ENCODE results near the gene PSMD1. TPM values are rescaled to one million over a fixed set of nuclear protein-coding genes. Genes with fewer than 3 reads are reported as not detected.

Gene PSMD1
- total and polyA plus RNA-seq, 2 donors (not counting 3 experiments of a cell fraction or from before 2014, with no cell fraction given), result 163 to 209 TPM

- intact Hi-C loops (cut with micrococcal nuclease) (no loop called here), dilution Hi-C loops (cut with MboI; ENCODE audit: extremely low pct_ligation_motif_present, low sequenced_read_pairs) (no loop called here)
- H3K9me3 ChIP-seq (replicated peaks; ENCODE audit: control insufficient read depth, insufficient read depth, low read length), result no peaks in the 10 kb centered on the region
- BruUV-seq (replicated peaks), result no TSS peak
- H3K27ac ChIP-seq (ENCODE audit: insufficient read depth, low read depth, low read length), result no peak overlapping the region
- H3K9me1 ChIP-seq (replicated peaks; ENCODE audit: control insufficient read depth, extremely low read depth, insufficient read depth, low read length), result no peaks in the 10 kb centered on the region
- CTCF ChIA-PET, result interaction anchor here (0.9 to 2.9 kb wide), 2 partner anchors 20 to 160 kb away, joined by 3 to 13 read pairs; no protein-coding TSS in a partner anchor
- DNase-seq (ENCODE audit: low read depth, low spot score) (no peak), FAIRE-seq (no peak)
- no peak overlapping the region for H3K9ac ChIP-seq (replicated peaks; ENCODE audit: extremely low read depth, insufficient read depth, low read length)
- H3K27me3 ChIP-seq (ENCODE audit: control insufficient read depth in 2 of 2, insufficient read depth in 2 of 2, low read length in 2 of 2), result peaks cover 2 to 8% of the 10 kb centered on the region in 2 experiments
- no peak overlapping the region for H2AFZ ChIP-seq (ENCODE audit: low read depth, low read length)
- no peak overlapping the region for H3K4me3 ChIP-seq (replicated peaks in 1 of 3; ENCODE audit: insufficient read depth in 1 of 3, low read depth in 1 of 3, low read length in 3 of 3)
- no peaks in the 10 kb centered on the region for H3K79me2 ChIP-seq (ENCODE audit: control insufficient read depth, insufficient read depth, low read length)
- no peak for TF ChIP-seq POLR2AphosphoS5 (IDR thresholded peaks at IDR 0.05; ENCODE audit: insufficient read depth, low read depth, low read length)
- TF ChIP-seq JUN (IDR thresholded peaks at IDR 0.05; ENCODE audit: borderline replicate concordance, insufficient read depth, insufficient read length, low read depth), result no peak
- TF ChIP-seq MYC (IDR thresholded peaks at IDR 0.05; ENCODE audit: low read depth, low read length), result no peak
- TF ChIP-seq FOS (IDR thresholded peaks at IDR 0.05; ENCODE audit: borderline replicate concordance, insufficient read depth, low read length), result no peak
- TF ChIP-seq POLR2A (IDR thresholded peaks at IDR 0.05; ENCODE audit: low read depth, low read length), result no peak
- TF ChIP-seq CTCF (IDR thresholded peaks at IDR 0.05; ENCODE audit: extremely low read depth in 1 of 2, insufficient read depth in 1 of 2, low read depth in 1 of 2, low read length in 2 of 2), result no peak
- POLR2A ChIA-PET, result no interaction called here
- H3K4me2 ChIP-seq (ENCODE audit: insufficient read depth, low read length), result no peak overlapping the region
- no peaks in the 10 kb centered on the region for H4K20me1 ChIP-seq (replicated peaks; ENCODE audit: control insufficient read depth, extremely low read depth, insufficient read depth, low read length)
- no peaks in the 10 kb centered on the region for H3K36me3 ChIP-seq (ENCODE audit: control insufficient read depth in 2 of 2, extremely low read depth in 1 of 2, insufficient read depth in 2 of 2, low read length in 2 of 2)
- H3K4me1 ChIP-seq (ENCODE audit: control insufficient read depth, extremely low read depth, insufficient read depth, low read length), result no peaks in the 10 kb centered on the region
Measured at GRCh38 chr2:231007286-231008098, 49.2 kb upstream of the PSMD1 start.
